Suprapubic skin (tissue), 4 donors: ENCODE results near the gene TRIM63.

Experiments
- EP300 ChIP-seq: sonication (generic); formaldehyde crosslinking; IDR thresholded peaks from one replicate; pipeline ENCODE4 v1.6.1; 2017; ENCODE audit warnings: antibody characterized with exemption
- POLR2A ChIP-seq, 2 donors: fragments of 450-650 bp; IDR thresholded peaks; one replicate each; pipeline ENCODE4 v1.6.1; 2017; ENCODE audit warnings: antibody characterized with exemption in 2 of 2, mild to moderate bottlenecking in 2 of 2, moderate library complexity in 2 of 2
- POLR2AphosphoS5 ChIP-seq, 3 donors: sonication (generic); formaldehyde crosslinking; IDR thresholded peaks; one replicate each; pipeline ENCODE4 v1.6.1; 2017; ENCODE audit warnings: antibody characterized with exemption in 3 of 3
- TF ChIP-seq, protein P1 (sequence below), 2 donors: fragments of 200-600 bp in 1 of 2; fragments of 450-650 bp in 1 of 2; sonication (generic) in 1 of 2; IDR thresholded peaks; one replicate each; pipeline ENCODE4 v1.5.1; 2016 to 2019; ENCODE audit warnings: antibody characterized with exemption in 2 of 2, mild to moderate bottlenecking in 1 of 2, moderate library complexity in 1 of 2

DNA sequence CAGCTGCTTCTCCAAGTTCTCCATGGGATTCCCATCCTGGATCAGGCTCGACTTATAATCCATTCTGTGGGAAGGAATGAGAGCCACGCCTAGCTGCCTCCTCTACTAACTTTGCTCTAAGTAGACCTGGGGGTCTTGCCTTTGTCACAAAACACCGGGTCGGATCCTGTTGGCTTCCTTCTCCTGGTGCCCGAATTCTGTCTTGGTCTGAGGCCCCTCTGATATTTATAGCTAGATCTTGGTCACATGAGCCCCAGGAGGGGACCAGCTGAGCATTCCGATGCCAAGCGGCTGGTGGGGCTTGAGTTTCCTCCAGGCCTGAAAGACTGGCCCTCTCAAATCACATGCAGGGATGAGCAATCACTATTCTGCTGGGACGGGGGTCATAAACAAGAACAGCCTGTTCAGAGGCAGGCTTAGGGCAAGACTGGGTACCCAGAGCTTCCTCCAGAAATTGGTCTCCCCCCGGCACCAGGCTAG, at the start of gene TRIM63:
- TF ChIP-seq, protein P1, sequence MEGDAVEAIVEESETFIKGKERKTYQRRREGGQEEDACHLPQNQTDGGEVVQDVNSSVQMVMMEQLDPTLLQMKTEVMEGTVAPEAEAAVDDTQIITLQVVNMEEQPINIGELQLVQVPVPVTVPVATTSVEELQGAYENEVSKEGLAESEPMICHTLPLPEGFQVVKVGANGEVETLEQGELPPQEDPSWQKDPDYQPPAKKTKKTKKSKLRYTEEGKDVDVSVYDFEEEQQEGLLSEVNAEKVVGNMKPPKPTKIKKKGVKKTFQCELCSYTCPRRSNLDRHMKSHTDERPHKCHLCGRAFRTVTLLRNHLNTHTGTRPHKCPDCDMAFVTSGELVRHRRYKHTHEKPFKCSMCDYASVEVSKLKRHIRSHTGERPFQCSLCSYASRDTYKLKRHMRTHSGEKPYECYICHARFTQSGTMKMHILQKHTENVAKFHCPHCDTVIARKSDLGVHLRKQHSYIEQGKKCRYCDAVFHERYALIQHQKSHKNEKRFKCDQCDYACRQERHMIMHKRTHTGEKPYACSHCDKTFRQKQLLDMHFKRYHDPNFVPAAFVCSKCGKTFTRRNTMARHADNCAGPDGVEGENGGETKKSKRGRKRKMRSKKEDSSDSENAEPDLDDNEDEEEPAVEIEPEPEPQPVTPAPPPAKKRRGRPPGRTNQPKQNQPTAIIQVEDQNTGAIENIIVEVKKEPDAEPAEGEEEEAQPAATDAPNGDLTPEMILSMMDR (IDR thresholded peaks at IDR 0.05), result no peak
- TF ChIP-seq EP300 (no peak), POLR2AphosphoS5 (IDR thresholded peaks at IDR 0.05) (no peak), POLR2A (IDR thresholded peaks at IDR 0.05) (no peak)
